HepG2 (cell line): Measurements from ENCODE around the gene TOB2. TPM values are rescaled to one million over a fixed set of nuclear protein-coding genes. Genes with fewer than 3 reads are reported as not detected.

Experiments
- ATAC-seq: fragments of 200-7000 bp; cut with Tn5 transposase; 3 replicates; pipeline ENCODE4 v1.9.1; 2020; ENCODE audit warnings: mild to moderate bottlenecking, moderate library complexity
- BruUV-seq: library from RNA; stranded (reverse); fragments of 400-500 nt; replicated peaks from 2 replicates; lab custom pipeline; 2021; lab: Mats Ljungman, UMichigan
- CTCF ChIA-PET: fragments of 300-600 bp; formaldehyde crosslinking; extraction: SDS; loops from one replicate; lab custom pipeline; 2021; ENCODE audit warnings: low total read pairs, inconsistent platforms, low intra/inter-chr PET ratio; lab: Yijun Ruan, JAX
- POLR2A ChIA-PET: fragments of 350-600 bp; sonication (Branson Sonifier 250); formaldehyde crosslinking; loops from one replicate; lab custom pipeline; 2020; ENCODE audit warnings: antibody characterized with exemption, inconsistent platforms; lab: Yijun Ruan, JAX
- DNase-seq: peaks from one replicate; pipeline ENCODE4 v3.0.0-alpha.2; 2015; ENCODE audit warnings: low spot score
- FAIRE-seq: peaks from 3 replicates; lab custom pipeline; 2011; peaks lifted over from hg19 to GRCh38; lab: Jason Lieb, UNC
- H2AFZ ChIP-seq: one replicate; pipeline ENCODE4 v1.6.1; 2011; ENCODE audit warnings: low read length, inconsistent platforms
- H3K27ac ChIP-seq: fragments of 300-600 bp; 3 replicates; pipeline ENCODE4 v1.8.0; 2011; ENCODE audit warnings: mixed run types, mild to moderate bottlenecking, mixed read lengths, low read length, inconsistent platforms; ENCODE audit not compliant: insufficient read depth; ENCODE audit errors: extremely low read length
- H3K27me3 ChIP-seq, 2 experiments: fragments of 200-600 bp in 1 of 2; 2 replicates in 1 of 2; 3 replicates in 1 of 2; pipeline versions ENCODE4 v1.6.0 to v1.8.0; 2011; ENCODE audit warnings: low read length in 2 of 2, mild to moderate bottlenecking in 2 of 2, moderate library complexity in 2 of 2, inconsistent platforms in 1 of 2; ENCODE audit not compliant: insufficient read depth in 2 of 2, control insufficient read depth in 1 of 2
- H3K36me3 ChIP-seq, 2 experiments: fragments of 200-600 bp in 1 of 2; replicated peaks in 1 of 2; 2 replicates in 1 of 2; 3 replicates in 1 of 2; pipeline versions ENCODE4 v1.5.1 to v1.8.0; 2011; ENCODE audit warnings: low read length in 2 of 2, inconsistent platforms in 1 of 2; ENCODE audit not compliant: insufficient read depth in 2 of 2, control insufficient read depth in 1 of 2
- H3K4me1 ChIP-seq: 2 replicates; pipeline ENCODE4 v1.5.1; 2012; ENCODE audit warnings: low read length, inconsistent platforms; ENCODE audit not compliant: insufficient read depth
- H3K4me2 ChIP-seq: 2 replicates; pipeline ENCODE4 v1.6.0; 2011; ENCODE audit warnings: low read depth, low read length, inconsistent platforms
- H3K4me3 ChIP-seq, 3 experiments: fragments of 200-600 bp in 1 of 3; sonication (generic), shearing (Covaris generic) in 1 of 3; replicated peaks in 1 of 3; 2 replicates each; pipeline ENCODE4 v1.5.1; 2011 to 2016; ENCODE audit warnings: low read length in 3 of 3, inconsistent platforms in 2 of 3, low read depth in 2 of 3, mild to moderate bottlenecking in 2 of 3, control low read depth in 1 of 3, mixed read lengths in 1 of 3; ENCODE audit not compliant: insufficient read depth in 1 of 3
- H3K79me2 ChIP-seq: one replicate; pipeline ENCODE4 v1.6.1; 2011; ENCODE audit warnings: low read length, inconsistent platforms; ENCODE audit not compliant: insufficient read depth
- H3K9ac ChIP-seq: 2 replicates; pipeline ENCODE4 v1.6.0; 2011; ENCODE audit warnings: mild to moderate bottlenecking, low read depth, low read length, inconsistent platforms; ENCODE audit not compliant: insufficient read depth
- H3K9me3 ChIP-seq: 2 replicates; pipeline ENCODE4 v1.5.1; 2012; ENCODE audit warnings: mild to moderate bottlenecking, low read length
- H4K20me1 ChIP-seq: 2 replicates; pipeline ENCODE4 v1.6.0; 2011; ENCODE audit warnings: inconsistent platforms, mild to moderate bottlenecking, low read length, moderate library complexity; ENCODE audit not compliant: insufficient read depth
- ARID4A ChIP-seq: sonication (generic); formaldehyde crosslinking; IDR thresholded peaks from 2 replicates; pipeline ENCODE4 v1.5.0; 2020; ENCODE audit warnings: mild to moderate bottlenecking, missing genetic modification reagents, borderline replicate concordance
- HMGXB3 ChIP-seq: sonication (generic); formaldehyde crosslinking; IDR thresholded peaks from 2 replicates; pipeline ENCODE4 v1.4.0; 2020; ENCODE audit warnings: missing genetic modification reagents, borderline replicate concordance
- MYNN ChIP-seq: sonication (generic); formaldehyde crosslinking; IDR thresholded peaks from 2 replicates; pipeline ENCODE4 v1.4.0; 2020; ENCODE audit warnings: mild to moderate bottlenecking, low read depth, missing genetic modification reagents
- RORA ChIP-seq: sonication (generic); formaldehyde crosslinking; IDR thresholded peaks from 2 replicates; pipeline ENCODE4 v1.5.0; 2020; ENCODE audit warnings: mild to moderate bottlenecking, missing genetic modification reagents, moderate library complexity
- ZBTB43 ChIP-seq: sonication (generic); formaldehyde crosslinking; conservative IDR thresholded peaks from 2 replicates; pipeline ENCODE4 v1.4.0; 2020; ENCODE audit warnings: missing genetic modification reagents
- ZNF530 ChIP-seq: sonication (generic); formaldehyde crosslinking; IDR thresholded peaks from 2 replicates; pipeline ENCODE4 v1.5.0; 2020; ENCODE audit warnings: low read depth, mild to moderate bottlenecking, missing genetic modification reagents
- WGBS: methylation state at CpG from one replicate; pipeline ENCODE4 v1.1.6; 2017; ENCODE audit warnings: low lambda C conversion rate; 5-methylcytosine and 5-hydroxymethylcytosine counted together
- in situ Hi-C: cut with HindIII; loops from 2 replicates; pipeline ENCODE4 v1.10.0; 2017; ENCODE audit warnings: low pct_unique_long_range_greater_than_20kb; ENCODE audit not compliant: extremely low pct_ligation_motif_present
- intact Hi-C: fragments of 100-400 bp; cut with micrococcal nuclease; formaldehyde crosslinking; loops from one replicate; pipeline ENCODE4 v1.10.0; 2022; ENCODE audit not compliant: unreplicated experiment
- polyA plus RNA-seq, 8 experiments: library from polyadenylated mRNA; depleted of rRNA in 3 of 8; stranded (reverse) in 7 of 8; unstranded in 1 of 8; fragments of >200 nt; fragmentation: Illumina TruSeq in 4 of 8; extraction: Trizol in 4 of 8; gene quantifications; 2 replicates each; pipeline versions ENCODE4 v1.2.1 to v1.2.3, GENCODE V29; 2011 to 2016; ENCODE audit warnings: low read depth in 4 of 8, missing spikeins in 1 of 8, mixed read lengths in 1 of 8; ENCODE audit not compliant: insufficient read depth in 1 of 8
- total RNA-seq, 5 experiments: library from RNA; depleted of rRNA; stranded (reverse); fragments of >200 nt; fragmentation: Illumina TruSeq; extraction: Trizol; gene quantifications; 2 replicates each; pipeline ENCODE4 v1.2.3, GENCODE V29; 2016; ENCODE audit warnings: low read depth in 1 of 5

Gene TOB2
- total and polyA plus RNA-seq, 2 of the 13 experiments (the other 11 are each of a cell fraction or from before 2014, with no cell fraction given): 12.2 to 13.7 TPM

GRCh38 chr22:41405588-41405987 is 41.0 kb downstream of the TOB2 start (continued):
- no peak for TF ChIP-seq ZBTB43 (CRISPR knock-in tag)

GRCh38 chr22:41403532-41404318 is 42.9 kb downstream of the TOB2 start:
- Histone ChIP-seq H3K9me3 (no peaks in the 10 kb centered on the region), H3K27ac (no peak overlapping the region), H4K20me1 (no peaks in the 10 kb centered on the region), H2AFZ (no peak overlapping the region), H3K4me3 (peak overlapping the region in 1 of 3 experiments; percentile 56; a peak in 1 of 6 replicates), H3K4me1 (peaks cover 47% of the 10 kb centered on the region), H3K79me2 (no peaks in the 10 kb centered on the region), H3K4me2 (peak overlapping the region; percentile 59), H3K9ac (no peak overlapping the region), H3K27me3 (no peaks in the 10 kb centered on the region), H3K36me3 (no peaks in the 10 kb centered on the region)
- FAIRE-seq: peak; percentile 84
- peak; percentile 76 for DNase-seq
- WGBS: 32% methylated on average over 13 of the region's 18 CpGs
- POLR2A ChIA-PET: interaction anchor here (0.5 to 3.3 kb wide), 8 partner anchors 15 to 123 kb away, joined by 3 to 31 read pairs (median 6); partner anchors contain the start of genes ACO2, PHF5A, TEF and TOB2
- no TSS peak for BruUV-seq
- in situ Hi-C loops (loop anchor here (5.0 kb wide), 1 partner anchor 114 kb away; no protein-coding TSS in a partner anchor), intact Hi-C loops (loop anchor here (1.0 to 2.0 kb wide), 2 partner anchors 98 to 113 kb away; no protein-coding TSS in a partner anchor)
- ATAC-seq: peak; percentile 92
- CTCF ChIA-PET: interaction anchor here (1.5 to 3.5 kb wide), 4 partner anchors 97 to 130 kb away, joined by 5 to 37 read pairs (median 10); no protein-coding TSS in a partner anchor
- TF ChIP-seq RORA (CRISPR knock-in tag) (no peak), ZNF530 (no peak), HMGXB3 (CRISPR knock-in tag) (peak; percentile 68; the same call in 1 of the 2 replicates), MYNN (CRISPR knock-in tag) (no peak), ARID4A (CRISPR knock-in tag) (peak; percentile 51; the same call in 1 of the 2 replicates)
